ENCODE data around the gene CDS1. TPM values are rescaled to one million over a fixed set of nuclear protein-coding genes. Genes with fewer than 3 reads are reported as not detected.

Gene CDS1
- total and polyA plus RNA-seq, 2 experiments from 2014 or later, result 10.0 to 22.6 TPM

DNA sequence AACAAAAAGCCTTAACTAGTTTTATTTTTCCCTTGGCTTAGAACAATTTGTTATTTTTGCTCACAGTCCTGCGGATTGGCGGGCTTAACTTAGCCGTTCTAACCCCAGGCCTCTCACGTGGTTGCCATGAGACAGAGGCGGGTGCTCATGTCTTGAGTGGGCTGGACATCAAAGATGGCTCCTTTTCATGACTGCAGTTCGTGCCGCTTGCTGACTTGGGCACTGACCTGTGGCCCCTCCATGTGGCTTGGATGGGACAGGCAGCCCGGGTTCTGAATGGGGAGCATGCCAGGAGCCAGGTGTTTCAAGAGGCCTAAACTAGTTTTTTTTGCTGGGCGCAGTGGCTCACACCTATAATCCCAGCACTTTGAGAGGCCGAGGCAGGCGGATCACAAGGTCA is 40.7 kb downstream of the CDS1 start:
- H3K27ac Mint-ChIP-seq, result no peak overlapping the region; the same call in 1 of the 2 replicates

DNA sequence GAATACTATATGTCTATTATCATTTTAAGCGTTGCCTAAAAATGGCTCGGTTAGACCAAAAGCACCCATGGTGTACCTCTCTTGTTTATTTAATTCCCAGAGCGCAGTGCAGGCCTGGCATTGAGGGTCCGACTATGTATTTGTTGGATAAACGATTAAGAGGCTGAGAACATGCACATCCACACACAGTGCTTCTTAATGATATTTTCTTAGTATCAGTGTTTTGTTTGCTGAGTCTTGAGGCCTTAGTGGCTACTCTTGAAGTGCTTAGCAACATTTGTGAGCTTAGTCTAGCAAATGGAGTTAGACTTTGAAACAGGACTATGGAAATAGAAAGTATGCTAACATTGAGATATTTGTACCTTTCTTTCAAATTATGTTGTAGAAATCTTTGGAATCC is 43.7 kb downstream of the CDS1 start:
- H3K27me3 ChIP-seq (ENCODE audit: insufficient read depth), result no peaks in the 10 kb centered on the region
- Mint-ChIP-seq H3K27ac (no peak overlapping the region), H3K36me3 (ENCODE audit: low read depth) (peaks cover 15% of the 10 kb centered on the region; the same call in 2 of the 3 replicates), H3K27me3 (ENCODE audit: insufficient read depth, low read depth, poor library complexity) (no peaks in the 10 kb centered on the region), H3K4me3 (no peak overlapping the region), H3K9me3 (no peaks in the 10 kb centered on the region), H3K4me1 (peaks cover 12% of the 10 kb centered on the region)
- no peak for ATAC-seq
- no peak overlapping the region for H3K27ac ChIP-seq (ENCODE audit: low read depth)
- no peak for DNase-seq (ENCODE audit: low spot score)
- H3K4me1 ChIP-seq (ENCODE audit: insufficient read depth), result no peaks in the 10 kb centered on the region; the same call in 1 of the 2 replicates
- no peaks in the 10 kb centered on the region for H4K20me1 ChIP-seq (replicated peaks; ENCODE audit: insufficient read depth)
- no peaks in the 10 kb centered on the region for H3K9me2 ChIP-seq (ENCODE audit: insufficient read depth)
- no peak overlapping the region for H3K4me2 ChIP-seq
- no peak overlapping the region for H2AFZ ChIP-seq
- no peaks in the 10 kb centered on the region for H3K36me3 ChIP-seq (ENCODE audit: insufficient read depth)
- H3K4me3 ChIP-seq, result no peak overlapping the region
- H3K79me2 ChIP-seq (replicated peaks; ENCODE audit: insufficient read depth), result no peaks in the 10 kb centered on the region
- H3F3A ChIP-seq (replicated peaks; ENCODE audit: low read depth), result no peaks in the 10 kb centered on the region
- TF ChIP-seq NANOG (IDR thresholded peaks at IDR 0.05; ENCODE audit: borderline replicate concordance), result no peak
- TF ChIP-seq EZH2phosphoT487 (IDR thresholded peaks at IDR 0.05; ENCODE audit: unreplicated experiment), result no peak
- TF ChIP-seq, protein P1, sequence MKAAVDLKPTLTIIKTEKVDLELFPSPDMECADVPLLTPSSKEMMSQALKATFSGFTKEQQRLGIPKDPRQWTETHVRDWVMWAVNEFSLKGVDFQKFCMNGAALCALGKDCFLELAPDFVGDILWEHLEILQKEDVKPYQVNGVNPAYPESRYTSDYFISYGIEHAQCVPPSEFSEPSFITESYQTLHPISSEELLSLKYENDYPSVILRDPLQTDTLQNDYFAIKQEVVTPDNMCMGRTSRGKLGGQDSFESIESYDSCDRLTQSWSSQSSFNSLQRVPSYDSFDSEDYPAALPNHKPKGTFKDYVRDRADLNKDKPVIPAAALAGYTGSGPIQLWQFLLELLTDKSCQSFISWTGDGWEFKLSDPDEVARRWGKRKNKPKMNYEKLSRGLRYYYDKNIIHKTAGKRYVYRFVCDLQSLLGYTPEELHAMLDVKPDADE (IDR thresholded peaks at IDR 0.05), result no peak
- TF ChIP-seq STAT1 (IDR thresholded peaks at IDR 0.05; ENCODE audit: unreplicated experiment), result no peak
- no peak for TF ChIP-seq CREB1 (CRISPR knock-in tag; IDR thresholded peaks at IDR 0.05; ENCODE audit: low read depth)
- TF ChIP-seq EZH2 (IDR thresholded peaks at IDR 0.05; ENCODE audit: low read depth, unreplicated experiment), result no peak
- TF ChIP-seq, protein P2, sequence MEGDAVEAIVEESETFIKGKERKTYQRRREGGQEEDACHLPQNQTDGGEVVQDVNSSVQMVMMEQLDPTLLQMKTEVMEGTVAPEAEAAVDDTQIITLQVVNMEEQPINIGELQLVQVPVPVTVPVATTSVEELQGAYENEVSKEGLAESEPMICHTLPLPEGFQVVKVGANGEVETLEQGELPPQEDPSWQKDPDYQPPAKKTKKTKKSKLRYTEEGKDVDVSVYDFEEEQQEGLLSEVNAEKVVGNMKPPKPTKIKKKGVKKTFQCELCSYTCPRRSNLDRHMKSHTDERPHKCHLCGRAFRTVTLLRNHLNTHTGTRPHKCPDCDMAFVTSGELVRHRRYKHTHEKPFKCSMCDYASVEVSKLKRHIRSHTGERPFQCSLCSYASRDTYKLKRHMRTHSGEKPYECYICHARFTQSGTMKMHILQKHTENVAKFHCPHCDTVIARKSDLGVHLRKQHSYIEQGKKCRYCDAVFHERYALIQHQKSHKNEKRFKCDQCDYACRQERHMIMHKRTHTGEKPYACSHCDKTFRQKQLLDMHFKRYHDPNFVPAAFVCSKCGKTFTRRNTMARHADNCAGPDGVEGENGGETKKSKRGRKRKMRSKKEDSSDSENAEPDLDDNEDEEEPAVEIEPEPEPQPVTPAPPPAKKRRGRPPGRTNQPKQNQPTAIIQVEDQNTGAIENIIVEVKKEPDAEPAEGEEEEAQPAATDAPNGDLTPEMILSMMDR (conservative IDR thresholded peaks at IDR 0.05; ENCODE audit: low read depth in 2 of 2), result no peak
- TF ChIP-seq POLR2AphosphoS5 (IDR thresholded peaks at IDR 0.05; ENCODE audit: low read depth), result no peak
- TF ChIP-seq ZNF114 (CRISPR knock-in tag; IDR thresholded peaks at IDR 0.05), result no peak
- TF ChIP-seq, protein P3, sequence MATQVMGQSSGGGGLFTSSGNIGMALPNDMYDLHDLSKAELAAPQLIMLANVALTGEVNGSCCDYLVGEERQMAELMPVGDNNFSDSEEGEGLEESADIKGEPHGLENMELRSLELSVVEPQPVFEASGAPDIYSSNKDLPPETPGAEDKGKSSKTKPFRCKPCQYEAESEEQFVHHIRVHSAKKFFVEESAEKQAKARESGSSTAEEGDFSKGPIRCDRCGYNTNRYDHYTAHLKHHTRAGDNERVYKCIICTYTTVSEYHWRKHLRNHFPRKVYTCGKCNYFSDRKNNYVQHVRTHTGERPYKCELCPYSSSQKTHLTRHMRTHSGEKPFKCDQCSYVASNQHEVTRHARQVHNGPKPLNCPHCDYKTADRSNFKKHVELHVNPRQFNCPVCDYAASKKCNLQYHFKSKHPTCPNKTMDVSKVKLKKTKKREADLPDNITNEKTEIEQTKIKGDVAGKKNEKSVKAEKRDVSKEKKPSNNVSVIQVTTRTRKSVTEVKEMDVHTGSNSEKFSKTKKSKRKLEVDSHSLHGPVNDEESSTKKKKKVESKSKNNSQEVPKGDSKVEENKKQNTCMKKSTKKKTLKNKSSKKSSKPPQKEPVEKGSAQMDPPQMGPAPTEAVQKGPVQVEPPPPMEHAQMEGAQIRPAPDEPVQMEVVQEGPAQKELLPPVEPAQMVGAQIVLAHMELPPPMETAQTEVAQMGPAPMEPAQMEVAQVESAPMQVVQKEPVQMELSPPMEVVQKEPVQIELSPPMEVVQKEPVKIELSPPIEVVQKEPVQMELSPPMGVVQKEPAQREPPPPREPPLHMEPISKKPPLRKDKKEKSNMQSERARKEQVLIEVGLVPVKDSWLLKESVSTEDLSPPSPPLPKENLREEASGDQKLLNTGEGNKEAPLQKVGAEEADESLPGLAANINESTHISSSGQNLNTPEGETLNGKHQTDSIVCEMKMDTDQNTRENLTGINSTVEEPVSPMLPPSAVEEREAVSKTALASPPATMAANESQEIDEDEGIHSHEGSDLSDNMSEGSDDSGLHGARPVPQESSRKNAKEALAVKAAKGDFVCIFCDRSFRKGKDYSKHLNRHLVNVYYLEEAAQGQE (IDR thresholded peaks at IDR 0.05; ENCODE audit: unreplicated experiment), result no peak
- TF ChIP-seq ZNF331 (CRISPR knock-in tag; IDR thresholded peaks at IDR 0.05; ENCODE audit: low read depth), result no peak

More for the DNA sequence above, 40.7 kb downstream of the CDS1 start:
- Histone ChIP-seq H3F3A (replicated peaks; ENCODE audit: low read depth) (no peaks in the 10 kb centered on the region), H3K4me2 (no peak overlapping the region), H3K9me2 (ENCODE audit: insufficient read depth) (no peaks in the 10 kb centered on the region), H3K27ac (ENCODE audit: low read depth) (no peak overlapping the region), H2AFZ (no peak overlapping the region), H4K20me1 (replicated peaks; ENCODE audit: insufficient read depth) (no peaks in the 10 kb centered on the region), H3K4me1 (ENCODE audit: insufficient read depth) (no peaks in the 10 kb centered on the region; the same call in 1 of the 2 replicates), H3K4me3 (no peak overlapping the region), H3K27me3 (ENCODE audit: insufficient read depth) (no peaks in the 10 kb centered on the region), H3K36me3 (ENCODE audit: insufficient read depth) (no peaks in the 10 kb centered on the region), H3K79me2 (replicated peaks; ENCODE audit: insufficient read depth) (no peaks in the 10 kb centered on the region)
- peak; percentile 29 for DNase-seq (ENCODE audit: low spot score)
- ATAC-seq, result peak; percentile 44
- Mint-ChIP-seq H3K4me3 (no peak overlapping the region), H3K36me3 (ENCODE audit: low read depth) (peaks cover 25% of the 10 kb centered on the region; the same call in 2 of the 3 replicates), H3K27me3 (ENCODE audit: insufficient read depth, low read depth, poor library complexity) (no peaks in the 10 kb centered on the region), H3K9me3 (no peaks in the 10 kb centered on the region), H3K4me1 (peaks cover 12% of the 10 kb centered on the region)
- TF ChIP-seq, protein P2 (conservative IDR thresholded peaks at IDR 0.05; ENCODE audit: low read depth in 2 of 2), result peak in 1 of 2 experiments; percentile 29; a peak in 2 of 4 replicates
- no peak for TF ChIP-seq ZNF114 (CRISPR knock-in tag; IDR thresholded peaks at IDR 0.05)
